ENCODE measurements around the gene PPP1R12B. TPM values are rescaled to one million over a fixed set of nuclear protein-coding genes. Genes with fewer than 3 reads are reported as not detected.

The PPP1R12B gene
- total and polyA plus RNA-seq, 2 experiments from 2014 or later: 8.1 to 15.0 TPM

GRCh38 chr1:202305168-202305567 is 43.3 kb upstream of the PPP1R12B start:
- no peak overlapping the region for H3K4me2 ChIP-seq
- H4K20me1 ChIP-seq (ENCODE audit: insufficient read depth, poor library complexity, severe bottlenecking): no peaks in the 10 kb centered on the region
- H3K9me3 ChIP-seq (ENCODE audit: low read depth): no peaks in the 10 kb centered on the region
- H3K4me1 ChIP-seq (ENCODE audit: insufficient read depth): no peaks in the 10 kb centered on the region
- no peak overlapping the region for H3K27ac ChIP-seq
- no peaks in the 10 kb centered on the region for H3K27me3 ChIP-seq
- DNase-seq (ENCODE audit: low spot score): no peak
- H3K9me2 ChIP-seq (replicated peaks; ENCODE audit: insufficient read depth): no peaks in the 10 kb centered on the region
- no peaks in the 10 kb centered on the region for H3K36me3 ChIP-seq (replicated peaks; ENCODE audit: insufficient read depth, low read depth)
- WGBS (ENCODE audit: low lambda C conversion rate, missing lambda C conversion rate): 77% methylated on average over 1 of the region's 1 CpG
- TF ChIP-seq EZH2phosphoT487 (IDR thresholded peaks at IDR 0.05; ENCODE audit: low read depth, severe bottlenecking, unreplicated experiment): no peak
- TF ChIP-seq EZH2 (IDR thresholded peaks at IDR 0.05; ENCODE audit: borderline replicate concordance): no peak
- TF ChIP-seq, protein P1, sequence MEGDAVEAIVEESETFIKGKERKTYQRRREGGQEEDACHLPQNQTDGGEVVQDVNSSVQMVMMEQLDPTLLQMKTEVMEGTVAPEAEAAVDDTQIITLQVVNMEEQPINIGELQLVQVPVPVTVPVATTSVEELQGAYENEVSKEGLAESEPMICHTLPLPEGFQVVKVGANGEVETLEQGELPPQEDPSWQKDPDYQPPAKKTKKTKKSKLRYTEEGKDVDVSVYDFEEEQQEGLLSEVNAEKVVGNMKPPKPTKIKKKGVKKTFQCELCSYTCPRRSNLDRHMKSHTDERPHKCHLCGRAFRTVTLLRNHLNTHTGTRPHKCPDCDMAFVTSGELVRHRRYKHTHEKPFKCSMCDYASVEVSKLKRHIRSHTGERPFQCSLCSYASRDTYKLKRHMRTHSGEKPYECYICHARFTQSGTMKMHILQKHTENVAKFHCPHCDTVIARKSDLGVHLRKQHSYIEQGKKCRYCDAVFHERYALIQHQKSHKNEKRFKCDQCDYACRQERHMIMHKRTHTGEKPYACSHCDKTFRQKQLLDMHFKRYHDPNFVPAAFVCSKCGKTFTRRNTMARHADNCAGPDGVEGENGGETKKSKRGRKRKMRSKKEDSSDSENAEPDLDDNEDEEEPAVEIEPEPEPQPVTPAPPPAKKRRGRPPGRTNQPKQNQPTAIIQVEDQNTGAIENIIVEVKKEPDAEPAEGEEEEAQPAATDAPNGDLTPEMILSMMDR (IDR thresholded peaks at IDR 0.05; ENCODE audit: poor library complexity): no peak
- no peak overlapping the region for H2AFZ ChIP-seq
- H3K4me3 ChIP-seq: no peak overlapping the region
- no peaks in the 10 kb centered on the region for H3K79me2 ChIP-seq

DNA sequence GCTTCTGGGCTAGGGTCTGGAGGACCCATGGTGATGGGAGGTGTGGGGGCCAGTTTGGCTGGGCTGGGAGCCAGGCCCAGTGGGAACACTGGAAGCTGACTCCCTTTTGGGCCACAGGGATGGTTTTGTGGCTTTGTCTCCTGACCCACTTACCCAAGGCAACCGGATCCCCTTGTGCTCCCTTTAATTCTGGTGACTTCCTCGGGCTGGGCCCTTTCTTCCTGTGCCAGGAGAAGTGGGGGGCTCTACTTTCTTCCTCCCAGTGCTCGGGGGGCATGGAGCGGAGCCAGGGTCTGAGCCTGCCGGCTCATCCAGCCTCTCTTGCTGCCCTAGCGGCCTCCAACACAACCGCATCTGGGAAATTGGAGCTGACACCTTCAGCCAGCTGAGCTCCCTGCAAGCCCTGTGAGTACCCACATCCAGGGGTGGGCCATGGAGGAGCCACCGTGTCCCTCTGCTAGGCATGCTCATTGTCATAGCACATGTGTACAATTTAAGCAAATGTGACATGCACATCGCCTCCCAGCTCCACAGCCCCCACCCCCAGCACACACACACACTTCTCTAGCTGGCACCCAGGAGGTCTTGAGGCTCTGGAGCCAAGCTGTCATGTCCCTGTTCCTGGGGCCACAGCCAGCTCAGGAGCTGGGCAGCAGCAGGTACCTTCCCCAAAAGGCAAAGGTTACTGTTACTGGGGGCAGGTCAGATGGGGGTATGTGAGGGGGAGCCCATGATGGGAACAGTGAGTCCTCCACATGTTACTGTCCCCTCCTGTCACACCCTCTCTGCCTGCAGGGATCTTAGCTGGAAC is 41.8 kb upstream of the PPP1R12B start:
- WGBS (ENCODE audit: low lambda C conversion rate, missing lambda C conversion rate): 75% methylated on average over 9 of the region's 9 CpGs
- Histone ChIP-seq H3K4me2 (no peak overlapping the region), H3K79me2 (no peaks in the 10 kb centered on the region), H3K9me2 (replicated peaks; ENCODE audit: insufficient read depth) (no peaks in the 10 kb centered on the region), H3K27ac (no peak overlapping the region), H3K27me3 (no peaks in the 10 kb centered on the region), H3K4me1 (ENCODE audit: insufficient read depth) (no peaks in the 10 kb centered on the region), H3K36me3 (replicated peaks; ENCODE audit: insufficient read depth, low read depth) (no peaks in the 10 kb centered on the region), H3K4me3 (no peak overlapping the region), H2AFZ (no peak overlapping the region), H4K20me1 (ENCODE audit: insufficient read depth, poor library complexity, severe bottlenecking) (no peaks in the 10 kb centered on the region), H3K9me3 (ENCODE audit: low read depth) (no peaks in the 10 kb centered on the region)
- no peak for DNase-seq (ENCODE audit: low spot score)
- TF ChIP-seq EZH2 (IDR thresholded peaks at IDR 0.05; ENCODE audit: borderline replicate concordance) (no peak), EZH2phosphoT487 (IDR thresholded peaks at IDR 0.05; ENCODE audit: low read depth, severe bottlenecking, unreplicated experiment) (no peak)
- TF ChIP-seq, protein P1 (IDR thresholded peaks at IDR 0.05; ENCODE audit: poor library complexity): no peak

DNA sequence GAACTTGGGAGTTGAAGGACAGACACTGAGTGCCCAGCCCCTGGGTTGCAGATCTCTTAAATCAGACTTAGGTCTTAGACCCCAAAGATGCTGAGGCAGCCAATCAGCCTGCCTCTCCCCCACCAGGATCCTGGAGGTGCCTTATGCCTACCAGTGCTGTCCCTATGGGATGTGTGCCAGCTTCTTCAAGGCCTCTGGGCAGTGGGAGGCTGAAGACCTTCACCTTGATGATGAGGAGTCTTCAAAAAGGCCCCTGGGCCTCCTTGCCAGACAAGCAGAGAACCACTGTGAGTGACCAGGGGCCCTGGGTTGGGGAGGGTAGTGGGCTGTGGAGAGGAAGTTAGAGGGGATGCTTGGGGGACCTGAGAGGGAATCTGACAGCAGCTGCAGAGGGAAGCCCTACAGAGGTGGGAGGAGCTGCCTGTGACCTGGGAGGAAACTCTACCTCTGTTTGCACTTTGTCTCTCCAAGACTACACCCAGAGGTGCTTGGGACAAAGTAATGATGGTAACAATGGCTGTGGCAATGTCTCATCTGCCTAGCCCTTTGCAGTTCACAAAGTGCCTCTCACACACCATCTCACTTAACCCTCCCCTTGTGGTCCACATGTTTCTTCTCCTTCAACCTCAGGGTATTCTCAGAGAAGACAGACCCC is 38.3 kb upstream of the PPP1R12B start:
- H3K9me2 ChIP-seq (replicated peaks; ENCODE audit: insufficient read depth): no peaks in the 10 kb centered on the region
- no peaks in the 10 kb centered on the region for H3K36me3 ChIP-seq (replicated peaks; ENCODE audit: insufficient read depth, low read depth)
- H4K20me1 ChIP-seq (ENCODE audit: insufficient read depth, poor library complexity, severe bottlenecking): no peaks in the 10 kb centered on the region
- no peak for DNase-seq (ENCODE audit: low spot score)
- H3K9me3 ChIP-seq (ENCODE audit: low read depth): no peaks in the 10 kb centered on the region
- no peak overlapping the region for H3K4me3 ChIP-seq
- H3K27ac ChIP-seq: no peak overlapping the region
- H3K4me2 ChIP-seq: no peak overlapping the region
- TF ChIP-seq EZH2 (IDR thresholded peaks at IDR 0.05; ENCODE audit: borderline replicate concordance): no peak
- TF ChIP-seq EZH2phosphoT487 (IDR thresholded peaks at IDR 0.05; ENCODE audit: low read depth, severe bottlenecking, unreplicated experiment): no peak
- TF ChIP-seq, protein P1 (IDR thresholded peaks at IDR 0.05; ENCODE audit: poor library complexity): no peak
- peaks cover 3% of the 10 kb centered on the region for H3K27me3 ChIP-seq
- no peaks in the 10 kb centered on the region for H3K79me2 ChIP-seq
- H2AFZ ChIP-seq: no peak overlapping the region
- H3K4me1 ChIP-seq (ENCODE audit: insufficient read depth): no peaks in the 10 kb centered on the region
